B cell (primary cell): Measurements from ENCODE around the gene SDHAF2. TPM values are rescaled to one million over a fixed set of nuclear protein-coding genes. Genes with fewer than 3 reads are reported as not detected.

Experiments
- ATAC-seq: fragments of 200-7000 bp; cut with Tn5 transposase; one replicate; pipeline ENCODE4 v1.10.0; 2021; ENCODE audit warnings: low read depth, mild to moderate bottlenecking, moderate number of reproducible peaks, moderate library complexity
- CTCF ChIA-PET: fragments of 350-600 bp; sonication (Branson Sonifier 250); formaldehyde crosslinking; loops from one replicate; lab custom pipeline; 2021; ENCODE audit warnings: antibody characterized with exemption, inconsistent platforms; lab: Charles Lee
- POLR2A ChIA-PET: fragments of 350-600 bp; sonication (Branson Sonifier 250); formaldehyde crosslinking; loops from one replicate; lab custom pipeline; 2021; ENCODE audit warnings: antibody characterized with exemption; lab: Charles Lee
- DNase-seq: peaks from one replicate; pipeline ENCODE4 v3.0.0; 2013
- H2AFZ ChIP-seq: 2 replicates; pipeline ENCODE4 v1.6.1; 2012; ENCODE audit warnings: mild to moderate bottlenecking, low read depth, low read length; ENCODE audit not compliant: insufficient read depth, poor library complexity, severe bottlenecking
- H3K27ac ChIP-seq, 2 donors: 1 replicate in 1 of 2; 2 replicates in 1 of 2; pipeline ENCODE4 v1.5.1; 2012 to 2013; ENCODE audit warnings: low read length in 2 of 2, mild to moderate bottlenecking in 2 of 2, moderate library complexity in 1 of 2
- H3K27me3 ChIP-seq, 4 experiments: fragments of 200-600 bp in 1 of 4; sonication (generic) in 1 of 4; replicated peaks in 1 of 4; 1 replicate in 2 of 4; 2 replicates in 2 of 4; pipeline versions ENCODE4 v1.6.1 to v1.7.0; 2013 to 2016; ENCODE audit warnings: low read length in 3 of 4, mild to moderate bottlenecking in 2 of 4, mixed read lengths in 1 of 4, moderate library complexity in 1 of 4; ENCODE audit not compliant: insufficient read depth in 4 of 4, control insufficient read depth in 3 of 4; ENCODE audit errors: control extremely low read depth in 1 of 4
- H3K36me3 ChIP-seq, 2 experiments: replicated peaks in 1 of 2; 1 replicate in 1 of 2; 2 replicates in 1 of 2; pipeline versions ENCODE4 v1.6.1 to v1.7.1; 2013; ENCODE audit warnings: low read length in 1 of 2; ENCODE audit not compliant: insufficient read depth in 2 of 2, control insufficient read depth in 1 of 2; ENCODE audit errors: control extremely low read depth in 1 of 2, extremely low read depth in 1 of 2
- H3K4me1 ChIP-seq, 2 donors: fragments of 200-600 bp in 1 of 2; sonication (generic) in 1 of 2; 1 replicate in 1 of 2; 2 replicates in 1 of 2; pipeline versions ENCODE4 v1.5.1 to v1.6.1; 2013 to 2017; ENCODE audit warnings: low read length in 2 of 2; ENCODE audit not compliant: control insufficient read depth in 2 of 2, insufficient read depth in 2 of 2
- H3K4me2 ChIP-seq: replicated peaks from 2 replicates; pipeline ENCODE3; 2012; ENCODE audit warnings: mild to moderate bottlenecking, low read depth, low read length; ENCODE audit not compliant: poor library complexity, severe bottlenecking
- H3K4me3 ChIP-seq, 5 experiments: fragments of 200-600 bp in 1 of 5; sonication (generic) in 1 of 5; 1 replicate in 3 of 5; 2 replicates in 2 of 5; pipeline versions ENCODE4 v1.5.1 to v1.7.0; 2011 to 2016; ENCODE audit warnings: low read length in 4 of 5, mild to moderate bottlenecking in 4 of 5, low read depth in 2 of 5, control low read depth in 1 of 5, moderate library complexity in 1 of 5; ENCODE audit not compliant: insufficient read depth in 1 of 5; ENCODE audit errors: control extremely low read depth in 1 of 5, extremely low read depth in 1 of 5
- H3K79me2 ChIP-seq: fragments of 200-600 bp; sonication (generic); one replicate; pipeline ENCODE4 v1.6.0; 2016; ENCODE audit warnings: low read length; ENCODE audit not compliant: control insufficient read depth, insufficient read depth
- H3K9ac ChIP-seq: fragments of 200-600 bp; sonication (generic); 2 replicates; pipeline ENCODE4 v1.6.1; 2017; ENCODE audit warnings: mild to moderate bottlenecking, low read length, moderate library complexity
- H3K9me3 ChIP-seq, 3 donors: one replicate each; pipeline versions ENCODE4 v1.6.1 to v1.7.1; 2013; ENCODE audit warnings: low read length in 2 of 3; ENCODE audit not compliant: control insufficient read depth in 2 of 3, insufficient read depth in 1 of 3; ENCODE audit errors: control extremely low read depth in 1 of 3
- H4K20me1 ChIP-seq: 2 replicates; pipeline ENCODE4 v1.6.0; 2012; ENCODE audit warnings: mild to moderate bottlenecking, low read length; ENCODE audit not compliant: insufficient read depth, control insufficient read depth, poor library complexity, severe bottlenecking
- H3K27ac Mint-ChIP-seq: one replicate; pipeline ENCODE4 v1.8.0; 2021; ENCODE audit warnings: mixed read lengths
- H3K27me3 Mint-ChIP-seq: one replicate; pipeline ENCODE4 v1.8.0; 2021; ENCODE audit warnings: mixed read lengths
- H3K4me1 Mint-ChIP-seq: one replicate; pipeline ENCODE4 v1.8.0; 2021; ENCODE audit warnings: mixed read lengths
- H3K4me3 Mint-ChIP-seq: one replicate; pipeline ENCODE4 v1.8.0; 2021; ENCODE audit warnings: mixed read lengths
- H3K9me3 Mint-ChIP-seq: one replicate; pipeline ENCODE4 v1.8.0; 2022; ENCODE audit warnings: mixed read lengths; ENCODE audit not compliant: insufficient read depth
- CTCF ChIP-seq: fragments of 200-600 bp; IDR thresholded peaks from one replicate; pipeline ENCODE4 v1.8.0; 2022; ENCODE audit warnings: antibody characterized with exemption, mild to moderate bottlenecking
- EZH2 ChIP-seq: IDR thresholded peaks from 2 replicates; pipeline ENCODE4 v1.6.1; 2012; ENCODE audit warnings: borderline replicate concordance, low read depth, mild to moderate bottlenecking, moderate library complexity, low read length; ENCODE audit not compliant: insufficient read depth, poor library complexity, severe bottlenecking
- WGBS: methylation state at CpG from one replicate; pipeline ENCODE4 v1.1.5; 2013; ENCODE audit warnings: missing lambda C conversion rate; ENCODE audit not compliant: insufficient coverage; 5-methylcytosine and 5-hydroxymethylcytosine counted together
- intact Hi-C: fragments of 100-400 bp; cut with micrococcal nuclease; formaldehyde crosslinking; loops from one replicate; pipeline ENCODE4 v1.10.0; 2022
- polyA plus RNA-seq: library from polyadenylated mRNA; depleted of rRNA; stranded (reverse); fragments of >200 nt; gene quantifications from 2 replicates; pipeline ENCODE4 v1.2.3, GENCODE V29; 2012
- total RNA-seq, 2 donors: library from RNA; stranded (reverse); fragments of 120-200 nt in 1 of 2; gene quantifications; 1 replicate in 1 of 2; 2 replicates in 1 of 2; pipeline versions ENCODE4 v1.2.3 to v1.2.4, GENCODE V29; 2013 to 2022

SDHAF2 gene
- total and polyA plus RNA-seq, 2 donors (not counting 1 experiment from before 2014, with no cell fraction given) = 48.9 to 60.8 TPM

GRCh38 chr11:61452825-61453224, 22.9 kb downstream of the SDHAF2 start:
- Histone ChIP-seq H3K27me3 (no peaks in the 10 kb centered on the region), H3K4me2 (no peak overlapping the region), H3K9me3 (no peaks in the 10 kb centered on the region), H3K4me3 (no peak overlapping the region), H2AFZ (no peak overlapping the region), H3K4me1 (no peaks in the 10 kb centered on the region), H3K79me2 (peaks cover 36% of the 10 kb centered on the region), H3K9ac (no peak overlapping the region), H4K20me1 (peaks cover 14% of the 10 kb centered on the region), H3K27ac (no peak overlapping the region), H3K36me3 (peaks cover 1 to 49% of the 10 kb centered on the region in 2 experiments)
- Mint-ChIP-seq H3K4me3 (no peak overlapping the region), H3K27me3 (no peaks in the 10 kb centered on the region), H3K4me1 (no peaks in the 10 kb centered on the region), H3K9me3 (no peaks in the 10 kb centered on the region), H3K27ac (no peak overlapping the region)
- ATAC-seq (no peak), DNase-seq (no peak)
- ChIA-PET CTCF (interaction anchor here (1.2 kb wide), 1 partner anchor 64 kb away, joined by 3 read pairs; no protein-coding TSS in a partner anchor), POLR2A (no interaction called here)
- 92% methylated on average over 2 of the region's 2 CpGs for WGBS
- intact Hi-C loops = no loop called here
- no peak for TF ChIP-seq EZH2
- no peak for TF ChIP-seq CTCF

- Histone ChIP-seq H3K79me2 (peaks cover 32% of the 10 kb centered on the region), H3K4me3 (no peak overlapping the region), H4K20me1 (peaks cover 14% of the 10 kb centered on the region), H3K4me1 (no peaks in the 10 kb centered on the region), H3K9me3 (no peaks in the 10 kb centered on the region), H3K27ac (no peak overlapping the region), H3K9ac (no peak overlapping the region), H2AFZ (no peak overlapping the region), H3K4me2 (no peak overlapping the region), H3K36me3 (peaks cover 1 to 40% of the 10 kb centered on the region in 2 experiments), H3K27me3 (no peaks in the 10 kb centered on the region)
- no peaks in the 10 kb centered on the region for H3K27me3 Mint-ChIP-seq
- no peak overlapping the region for H3K4me3 Mint-ChIP-seq
- no peak for DNase-seq
- TF ChIP-seq EZH2 = no peak
- no peak for TF ChIP-seq CTCF
- no peaks in the 10 kb centered on the region for H3K4me1 Mint-ChIP-seq
- POLR2A ChIA-PET = no interaction called here
- no peaks in the 10 kb centered on the region for H3K9me3 Mint-ChIP-seq
- CTCF ChIA-PET = no interaction called here
- H3K27ac Mint-ChIP-seq = no peak overlapping the region
- intact Hi-C loops = no loop called here
- no peak for ATAC-seq
- WGBS = 100% methylated on average over 1 of the region's 3 CpGs
Observed at GRCh38 chr11:61453695-61454094, 23.8 kb downstream of the SDHAF2 start.
